Stimulated activated CD8-positive, alpha-beta memory T cell treated with anti-CD3 and anti-CD28 coated beads, Interleukin-4, amount 100 ng/mL, for 1 hour (primary cell): ENCODE results near the gene THOC6.

Experiments used
- DNase-seq, 2 donors: peaks; one replicate each; pipeline ENCODE4 v3.0.0-alpha.2; 2020; ENCODE audit warnings: low read depth in 2 of 2, low spot score in 1 of 2

The THOC6 gene

GRCh38 chr16:2991566-2992261 is 32.1 kb upstream of the THOC6 start:
- DNase-seq, result no peak

DNA sequence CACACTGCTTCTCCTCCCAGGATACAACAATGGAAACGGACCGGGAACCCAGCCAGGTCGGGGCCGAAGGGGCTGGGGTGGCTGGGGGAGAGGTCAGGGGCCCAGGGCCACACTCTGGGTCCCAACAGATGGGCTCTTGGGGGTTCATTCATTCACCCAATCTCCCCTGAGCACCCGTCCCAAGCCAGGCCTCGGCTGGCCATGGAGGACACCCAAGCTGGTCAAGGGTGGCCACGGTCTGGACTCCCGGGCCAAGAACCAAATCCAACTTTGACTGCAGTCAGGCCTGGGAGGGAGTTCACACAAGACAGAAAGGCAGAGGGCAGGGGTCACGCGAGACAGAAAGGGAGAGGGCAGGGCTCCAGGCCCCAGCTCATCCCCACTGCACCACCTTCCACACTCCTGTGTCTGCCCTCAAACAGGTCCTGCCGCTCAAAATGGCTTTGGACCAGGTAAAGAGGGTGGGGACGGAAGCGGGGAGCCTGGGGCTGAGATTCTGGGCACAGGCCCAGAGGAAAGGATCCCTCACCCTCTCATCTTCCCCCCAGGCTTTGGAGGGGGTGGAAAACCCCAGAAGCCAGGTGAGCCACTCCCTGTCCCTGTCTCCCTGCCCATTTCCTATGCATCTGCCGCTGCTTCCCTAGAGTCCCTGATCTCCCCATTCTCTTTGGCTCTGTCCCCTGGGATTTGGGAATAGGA is 31.3 kb upstream of the THOC6 start:
- DNase-seq, result no peak

- no peak for DNase-seq
Observed at GRCh38 chr16:2996298-2996697, 27.5 kb upstream of the THOC6 start.

DNA sequence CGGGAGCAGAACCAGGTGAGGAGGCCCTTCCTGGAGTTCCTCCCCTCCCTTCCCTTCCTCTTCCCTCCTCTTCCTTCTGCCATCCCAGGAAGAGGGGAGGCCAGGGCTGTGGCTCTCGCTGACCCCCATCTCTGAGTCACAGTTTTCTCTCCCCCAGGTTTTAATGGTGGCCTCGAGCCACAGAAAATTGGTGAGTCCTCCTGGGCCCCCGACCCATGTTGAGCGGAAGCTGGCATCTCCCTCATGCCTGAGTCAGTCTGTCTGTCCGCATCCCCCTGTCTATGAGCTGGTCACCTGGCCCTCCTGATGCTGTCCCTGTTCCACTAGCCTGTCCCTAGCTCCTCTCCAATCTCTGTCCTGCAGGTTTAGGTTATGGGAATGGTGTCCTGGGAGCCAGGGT is 23.9 kb upstream of the THOC6 start:
- DNase-seq, result no peak

DNA sequence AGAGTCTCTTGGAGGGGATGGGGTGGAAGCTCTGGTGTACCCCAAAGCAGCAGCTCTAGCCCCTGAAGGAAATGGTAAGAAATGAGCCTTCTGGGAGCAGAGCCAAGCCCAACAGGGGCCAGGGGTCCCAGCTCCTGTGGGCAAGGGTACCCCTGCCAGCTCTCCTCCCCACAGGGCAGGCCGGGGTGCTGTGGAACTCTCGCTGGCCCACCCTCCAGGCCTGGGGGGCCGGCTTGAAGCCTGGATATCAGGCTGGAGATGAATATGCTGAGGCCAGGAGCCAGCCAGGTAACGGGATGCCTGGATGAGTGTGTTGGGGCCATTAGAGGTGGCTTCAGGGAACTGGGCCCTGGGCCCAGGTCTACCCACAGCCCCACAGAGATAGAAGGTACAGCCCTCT is 23.3 kb upstream of the THOC6 start:
- no peak for DNase-seq

GRCh38 chr16:3001316-3001715 is 22.5 kb upstream of the THOC6 start:
- no peak for DNase-seq

- DNase-seq, result peak; percentile 81 to 94
Observed at GRCh38 chr16:3003582-3004270, 20.1 kb upstream of the THOC6 start.

GRCh38 chr16:3004319-3004718 is 19.5 kb upstream of the THOC6 start:
- no peak for DNase-seq

DNA sequence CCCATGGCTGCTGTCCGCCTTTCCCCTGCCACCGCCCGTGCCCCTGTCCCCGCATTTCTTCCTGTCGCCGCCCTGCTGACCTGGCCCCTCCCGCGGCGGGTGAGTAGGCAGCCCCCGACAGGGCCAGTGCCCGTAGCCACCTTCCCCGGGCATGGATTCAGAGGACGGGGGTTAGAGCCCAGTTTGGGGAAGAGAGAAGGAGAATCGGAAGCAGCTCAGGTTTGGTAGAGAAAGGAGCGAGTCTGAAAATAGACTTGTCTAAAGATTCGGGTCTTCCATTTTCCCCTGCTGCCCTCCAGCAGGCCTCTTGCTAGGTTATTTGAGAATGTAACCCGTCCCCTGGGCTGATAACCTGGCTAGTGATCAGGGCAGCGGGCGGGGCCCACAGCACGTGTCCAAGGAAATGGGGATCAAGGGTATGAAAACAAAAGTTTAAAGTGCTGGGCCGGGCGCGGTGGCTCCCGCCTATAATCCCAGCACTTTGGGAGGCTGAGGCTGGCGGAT is 19.0 kb upstream of the THOC6 start:
- no peak for DNase-seq

DNA sequence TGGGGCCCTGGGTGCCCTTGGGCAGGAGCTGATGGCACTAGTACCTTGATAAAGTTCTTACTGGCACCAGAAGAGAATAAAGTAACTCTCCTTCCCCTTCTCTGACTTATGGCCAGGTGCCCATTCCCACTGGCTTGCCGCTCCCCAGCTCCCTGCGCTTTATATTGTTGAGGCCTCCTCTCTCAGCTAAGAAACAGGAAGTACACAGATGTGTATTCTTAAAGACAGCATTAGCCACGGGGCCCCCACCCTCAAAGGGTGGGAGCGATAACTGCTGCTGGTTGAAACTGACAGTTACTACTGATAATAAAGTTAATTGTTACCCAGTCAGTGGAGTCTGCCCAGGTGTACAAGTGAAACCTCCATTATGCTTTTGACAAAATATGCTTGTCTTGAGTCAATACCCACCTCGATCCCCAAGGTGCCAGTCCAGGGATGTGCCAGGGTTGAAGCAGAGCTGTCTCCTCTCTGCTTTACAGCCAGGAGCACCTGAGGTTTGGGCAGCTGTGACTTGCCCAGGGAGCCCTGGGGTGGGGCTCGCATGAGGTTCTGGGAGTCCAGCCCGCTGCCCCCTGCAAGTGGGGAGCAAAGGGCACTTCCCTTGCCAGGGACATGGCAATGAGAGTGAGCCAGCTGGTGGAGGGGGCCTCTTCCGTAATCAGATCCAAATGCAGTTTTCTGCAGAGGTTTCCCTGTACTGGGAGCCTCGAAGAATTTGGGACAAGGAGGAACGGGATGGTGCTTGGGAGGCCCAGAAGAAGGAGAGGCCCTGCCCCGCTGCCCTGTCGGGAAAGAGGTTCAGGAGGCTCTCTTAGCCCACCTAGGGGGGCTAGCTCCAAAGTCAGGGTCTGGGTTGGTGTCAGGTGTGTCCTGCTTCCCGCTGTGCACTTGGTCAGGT is 16.5 kb upstream of the THOC6 start:
- no peak for DNase-seq

DNA sequence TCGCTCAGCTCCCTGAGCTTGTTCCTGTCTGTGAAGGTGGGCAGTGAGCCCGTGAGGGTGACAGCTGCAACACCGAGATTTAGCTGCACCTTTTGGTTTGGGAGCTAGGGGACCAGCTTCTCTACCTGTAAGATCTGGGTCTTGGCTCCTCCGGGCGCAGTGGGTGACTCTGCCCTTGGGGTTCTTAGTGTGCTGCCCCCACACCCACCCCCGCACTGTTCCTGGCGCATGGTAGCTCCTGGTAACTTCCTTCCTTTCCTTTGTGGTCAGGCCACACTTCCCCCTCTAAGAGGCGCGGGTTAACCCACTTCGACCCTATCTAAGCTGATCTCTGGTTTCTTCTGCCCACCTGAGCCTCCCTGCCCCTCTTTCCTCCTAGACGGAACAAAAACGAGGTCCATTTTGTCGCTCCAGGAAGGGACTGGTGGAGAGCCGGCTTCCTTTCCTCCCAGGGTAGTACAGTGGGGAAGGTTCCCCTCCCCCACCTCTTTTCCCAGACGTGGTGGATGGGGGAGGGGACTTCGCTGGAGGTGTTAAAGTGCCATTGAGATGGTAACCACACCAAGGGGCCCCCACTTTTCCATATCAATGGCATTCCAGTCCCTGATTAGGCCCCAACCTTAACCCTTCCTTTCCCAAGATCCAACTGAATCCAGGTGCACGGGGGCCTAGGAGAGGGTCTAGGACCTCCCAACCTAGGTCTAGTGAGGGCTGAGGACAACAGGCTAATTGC is 15.7 kb upstream of the THOC6 start:
- DNase-seq, result no peak

DNA sequence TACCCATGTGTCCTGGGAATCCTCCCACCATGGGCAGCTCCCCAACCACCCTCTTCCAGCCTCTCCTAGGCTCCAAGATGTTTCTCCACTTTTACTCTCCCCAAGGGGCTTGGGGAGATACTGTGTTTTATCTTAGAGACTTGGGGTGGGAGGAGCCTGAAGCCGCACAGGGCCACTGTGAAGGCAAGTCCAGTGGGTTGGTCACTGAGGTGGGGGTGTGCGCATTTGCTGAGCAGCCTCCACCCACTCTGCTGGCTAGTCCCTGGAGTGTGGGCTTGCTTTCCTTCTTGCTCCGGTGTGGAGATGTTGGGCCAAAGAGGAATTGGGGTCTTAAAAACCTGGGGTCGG is 15.2 kb upstream of the THOC6 start:
- no peak for DNase-seq

DNA sequence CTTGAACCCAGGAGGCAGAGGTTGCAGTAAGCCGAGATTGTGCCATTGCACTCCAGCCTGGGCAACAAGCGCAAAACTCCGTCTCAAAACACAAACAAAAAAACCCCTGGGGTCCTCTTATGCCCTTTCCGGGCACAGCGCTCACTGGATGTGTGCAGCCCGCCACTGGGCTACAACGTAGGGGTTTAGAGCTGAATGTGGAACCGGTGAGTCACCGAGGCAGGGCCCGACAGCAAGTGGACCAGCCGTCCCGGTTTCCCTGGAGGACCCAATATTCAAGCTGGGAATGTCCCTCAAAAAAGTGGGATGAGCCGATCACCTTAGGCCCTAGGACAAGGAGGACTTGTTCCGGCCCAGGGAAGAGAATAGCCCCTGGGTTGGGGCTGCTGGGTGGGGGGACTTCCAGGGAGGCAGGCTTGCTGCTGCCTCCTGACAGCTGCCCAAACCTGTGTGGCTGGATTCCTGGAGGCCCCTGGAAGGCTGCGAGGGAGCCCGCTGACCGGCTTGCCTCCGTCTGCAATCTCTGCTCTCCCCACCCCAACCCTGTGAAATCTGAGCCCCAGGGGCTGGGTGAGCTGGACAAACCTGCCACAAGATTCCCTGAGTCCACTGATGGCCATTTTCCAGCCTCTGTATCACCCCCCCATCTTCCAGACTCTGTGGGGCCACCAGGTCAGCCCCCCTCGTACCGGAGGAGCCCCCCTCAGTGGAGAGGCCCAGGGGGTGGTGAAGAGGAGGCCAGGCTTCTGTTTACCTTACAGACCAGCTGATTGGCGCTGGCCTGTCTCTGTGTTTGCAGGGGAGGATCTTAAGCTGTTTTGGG is 14.1 kb upstream of the THOC6 start:
- DNase-seq, result no peak

- DNase-seq, result no peak
Observed at GRCh38 chr16:3010510-3010909, 13.3 kb upstream of the THOC6 start.

DNA sequence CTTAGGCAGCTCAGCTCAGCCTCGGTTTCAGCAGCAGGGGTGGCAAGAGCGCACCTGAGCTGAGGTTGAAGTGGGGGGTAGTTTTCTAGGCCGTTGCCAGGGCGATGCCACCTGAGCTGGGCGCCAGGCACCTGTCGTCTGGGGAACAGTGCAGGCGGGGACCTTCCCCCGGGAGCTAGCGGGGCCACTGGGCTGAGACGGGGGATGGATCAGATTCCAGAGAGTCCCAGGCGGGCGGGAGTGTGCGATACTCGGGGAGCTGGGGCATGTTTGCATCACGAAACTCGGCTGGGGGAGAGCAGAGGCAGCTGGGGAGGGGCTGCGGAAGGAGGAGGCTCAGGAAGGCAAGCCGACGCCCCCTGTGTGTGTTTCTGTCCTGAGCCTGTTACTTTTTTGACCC is 11.6 kb upstream of the THOC6 start:
- DNase-seq, result no peak

- no peak for DNase-seq
Observed at GRCh38 chr16:3012828-3013420, 10.9 kb upstream of the THOC6 start, which contains the start of gene CLDN9. Gene CLDN9 (plus strand): TSS chr16:3012923. CDS start chr16:3013363, 440 bp downstream.

GRCh38 chr16:3013491-3013951 is 10.3 kb upstream of the THOC6 start:
- no peak for DNase-seq

GRCh38 chr16:3013998-3014690 is 9.7 kb upstream of the THOC6 start:
- no peak for DNase-seq

DNA sequence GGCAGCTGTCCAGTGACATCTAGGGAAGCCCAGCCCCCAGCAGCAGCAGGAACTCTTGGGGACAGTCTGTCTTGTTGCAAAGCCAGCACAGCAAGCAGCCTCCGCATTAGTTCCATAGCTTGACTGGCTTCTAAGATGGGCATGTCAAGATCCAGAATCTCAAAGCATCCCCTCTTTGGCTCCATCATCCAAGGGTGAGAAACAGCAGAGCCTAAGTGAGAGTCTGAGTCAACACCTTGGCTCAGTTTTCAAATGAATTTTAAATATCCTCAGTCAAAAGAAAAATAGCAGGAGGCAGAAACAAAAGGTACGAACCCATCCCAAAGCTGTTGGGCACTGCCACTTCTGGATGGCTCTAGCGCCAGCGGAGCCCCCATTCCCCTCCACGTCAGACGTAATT is 8.9 kb upstream of the THOC6 start:
- DNase-seq, result no peak
